ENCODE data around the gene EYA2. TPM values are rescaled to one million over a fixed set of nuclear protein-coding genes. Genes with fewer than 3 reads are reported as not detected.
A peak's percentile ranks its signal among the peaks of the same experiment; 100 is the strongest.

The EYA2 gene
- polyA plus RNA-seq, 3 donors, result 0.04 to 0.16 TPM; not detected in 1

- peak overlapping the region in 1 of 7 donors; percentile 14 for H3K27ac Mint-ChIP-seq
- Histone ChIP-seq H3K9ac (ENCODE audit: insufficient read depth, low read length, poor library complexity, severe bottlenecking) (no peak overlapping the region), H2AFZ (ENCODE audit: insufficient read depth, low read depth, low read length, poor library complexity, severe bottlenecking) (no peak overlapping the region), H3K79me2 (ENCODE audit: insufficient read depth, low read length) (no peaks in the 10 kb centered on the region), H3K4me2 (replicated peaks; ENCODE audit: extremely low read depth, low read length, poor library complexity, severe bottlenecking) (no peak overlapping the region), H3K36me3 (replicated peaks in 1 of 2; ENCODE audit: control insufficient read depth in 1 of 2, insufficient read depth in 2 of 2, low read length in 2 of 2) (no peaks in the 10 kb centered on the region), H3K9me3 (replicated peaks in 1 of 2; ENCODE audit: control insufficient read depth in 1 of 2, insufficient read depth in 1 of 2, low read length in 2 of 2) (no peaks in the 10 kb centered on the region), H3K27me3 (ENCODE audit: control insufficient read depth in 2 of 2, insufficient read depth in 2 of 2, low read length in 2 of 2) (no peaks in the 10 kb centered on the region), H3K27ac (ENCODE audit: low read depth in 1 of 2, low read length in 2 of 2) (no peak overlapping the region), H3K4me3 (replicated peaks in 1 of 3; ENCODE audit: low read depth in 2 of 3, low read length in 3 of 3) (no peak overlapping the region), H3K4me1 (ENCODE audit: control insufficient read depth in 1 of 2, insufficient read depth in 2 of 2, low read length in 2 of 2) (no peaks in the 10 kb centered on the region), H4K20me1 (ENCODE audit: insufficient read depth, low read length) (no peaks in the 10 kb centered on the region)
- intact Hi-C loops (cut with micrococcal nuclease), result no loop called here
- 100% methylated on average over 2 of the region's 4 CpGs for WGBS (ENCODE audit: insufficient coverage)
- no peaks in the 10 kb centered on the region for H3K4me1 Mint-ChIP-seq
- no peaks in the 10 kb centered on the region for H3K36me3 Mint-ChIP-seq
- H3K27me3 Mint-ChIP-seq (ENCODE audit: low read depth in 3 of 3), result peaks cover 0 to 7% (median 5%) of the 10 kb centered on the region in 3 donors
- H3K9me3 Mint-ChIP-seq, result peaks cover 0 to 8% (median 1%) of the 10 kb centered on the region in 7 donors
- no peak overlapping the region for H3K4me3 Mint-ChIP-seq
- DNase-seq, result no peak
- TF ChIP-seq CTCF (IDR thresholded peaks at IDR 0.05), result no peak
Measured at GRCh38 chr20:46851746-46852145, 42.9 kb upstream of the EYA2 start.

GRCh38 chr20:46852313-46852712, 42.3 kb upstream of the EYA2 start:
- Histone ChIP-seq H3K79me2 (ENCODE audit: insufficient read depth, low read length) (no peaks in the 10 kb centered on the region), H3K27ac (ENCODE audit: low read depth in 1 of 2, low read length in 2 of 2) (no peak overlapping the region), H3K9me3 (replicated peaks in 1 of 2; ENCODE audit: control insufficient read depth in 1 of 2, insufficient read depth in 1 of 2, low read length in 2 of 2) (no peaks in the 10 kb centered on the region), H3K27me3 (ENCODE audit: control insufficient read depth in 2 of 2, insufficient read depth in 2 of 2, low read length in 2 of 2) (no peaks in the 10 kb centered on the region), H4K20me1 (ENCODE audit: insufficient read depth, low read length) (no peaks in the 10 kb centered on the region), H3K4me2 (replicated peaks; ENCODE audit: extremely low read depth, low read length, poor library complexity, severe bottlenecking) (no peak overlapping the region), H3K4me3 (replicated peaks in 1 of 3; ENCODE audit: low read depth in 2 of 3, low read length in 3 of 3) (no peak overlapping the region), H2AFZ (ENCODE audit: insufficient read depth, low read depth, low read length, poor library complexity, severe bottlenecking) (no peak overlapping the region), H3K9ac (ENCODE audit: insufficient read depth, low read length, poor library complexity, severe bottlenecking) (no peak overlapping the region), H3K36me3 (replicated peaks in 1 of 2; ENCODE audit: control insufficient read depth in 1 of 2, insufficient read depth in 2 of 2, low read length in 2 of 2) (no peaks in the 10 kb centered on the region), H3K4me1 (ENCODE audit: control insufficient read depth in 1 of 2, insufficient read depth in 2 of 2, low read length in 2 of 2) (no peaks in the 10 kb centered on the region)
- Mint-ChIP-seq H3K27ac (no peak overlapping the region), H3K4me1 (no peaks in the 10 kb centered on the region), H3K9me3 (peaks cover 0 to 8% (median 1%) of the 10 kb centered on the region in 7 donors), H3K27me3 (ENCODE audit: low read depth in 3 of 3) (peaks cover 0 to 7% (median 5%) of the 10 kb centered on the region in 3 donors), H3K4me3 (no peak overlapping the region), H3K36me3 (no peaks in the 10 kb centered on the region)
- WGBS (ENCODE audit: insufficient coverage), result 93% methylated on average over 2 of the region's 4 CpGs
- TF ChIP-seq CTCF (IDR thresholded peaks at IDR 0.05), result no peak
- intact Hi-C loops (cut with micrococcal nuclease), result no loop called here
- DNase-seq, result no peak

Data from CD14-positive monocyte (primary cell).